Activated CD8-positive, alpha-beta memory T cell treated with anti-CD3 and anti-CD28 coated beads for 48 hours (primary cell): Measurements from ENCODE around the gene TMEM44.
"Not testable (repeated sequence)": the region's sequence is repeated elsewhere in the genome, so short reads cannot be mapped to it uniquely, and the experiment has no call there.

Experiments used
- DNase-seq, 3 experiments: peaks; one replicate each; pipeline ENCODE4 v3.0.0-alpha.2; 2020; ENCODE audit warnings: low read depth in 2 of 3, low spot score in 2 of 3

TMEM44 gene

DNA sequence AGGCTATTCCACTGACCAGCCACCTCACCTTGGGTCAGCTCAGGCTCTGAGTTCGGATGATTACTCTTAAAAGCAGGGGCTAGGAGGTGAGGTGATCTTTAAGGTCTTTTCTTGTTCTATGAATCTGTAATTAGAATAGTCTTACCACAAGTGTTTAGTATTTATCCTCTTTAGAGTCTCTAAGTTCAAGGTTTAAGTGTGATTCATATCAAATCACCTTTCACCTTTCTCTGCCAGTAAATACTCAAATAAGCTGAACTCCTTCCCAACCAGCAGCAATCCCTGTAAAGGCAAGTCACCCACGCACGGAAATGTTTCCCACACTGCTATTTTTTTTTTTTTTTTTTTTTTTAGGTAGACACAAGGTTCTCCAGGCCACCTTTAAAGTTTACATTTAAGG, 14.5 kb upstream of the TMEM44 start:
- DNase-seq = no peak

DNA sequence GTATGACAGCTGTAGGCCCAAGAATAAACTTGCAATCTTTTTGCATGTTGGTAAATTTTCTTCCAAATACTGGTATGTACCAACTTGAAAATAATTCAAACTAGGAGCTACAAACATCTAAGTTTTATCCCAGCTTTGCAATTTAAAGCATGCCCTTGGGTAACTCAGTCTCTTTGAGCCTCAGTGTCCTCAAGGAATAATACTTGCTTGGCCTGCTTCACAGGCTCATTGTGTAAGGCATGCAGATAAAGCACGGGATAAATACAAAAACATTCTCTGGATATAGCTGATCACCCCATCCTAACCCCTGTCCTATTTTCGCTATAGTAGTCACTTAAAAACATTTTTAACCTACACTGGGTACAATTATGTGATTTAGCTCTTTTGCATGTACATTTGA, 9.6 kb upstream of the TMEM44 start:
- DNase-seq = no peak

DNA sequence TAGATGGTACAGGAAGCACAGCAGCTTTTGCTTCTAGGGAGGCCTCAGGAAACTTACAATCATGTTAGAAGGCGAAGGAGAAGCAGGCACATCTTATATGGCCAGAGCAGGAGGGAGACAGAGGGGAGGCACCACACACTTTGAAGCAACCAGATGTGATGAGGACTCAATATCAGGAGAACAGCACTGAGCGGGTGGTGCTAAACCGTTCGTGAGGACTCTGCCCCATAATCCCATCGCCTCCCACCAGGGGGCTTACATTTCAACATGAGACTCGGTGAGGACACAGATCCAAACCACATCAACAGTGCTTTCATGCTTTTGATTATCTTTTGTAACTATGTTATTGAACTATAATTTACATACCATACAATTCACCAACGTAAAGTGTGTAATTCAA, 7.6 kb upstream of the TMEM44 start:
- no peak for DNase-seq

DNA sequence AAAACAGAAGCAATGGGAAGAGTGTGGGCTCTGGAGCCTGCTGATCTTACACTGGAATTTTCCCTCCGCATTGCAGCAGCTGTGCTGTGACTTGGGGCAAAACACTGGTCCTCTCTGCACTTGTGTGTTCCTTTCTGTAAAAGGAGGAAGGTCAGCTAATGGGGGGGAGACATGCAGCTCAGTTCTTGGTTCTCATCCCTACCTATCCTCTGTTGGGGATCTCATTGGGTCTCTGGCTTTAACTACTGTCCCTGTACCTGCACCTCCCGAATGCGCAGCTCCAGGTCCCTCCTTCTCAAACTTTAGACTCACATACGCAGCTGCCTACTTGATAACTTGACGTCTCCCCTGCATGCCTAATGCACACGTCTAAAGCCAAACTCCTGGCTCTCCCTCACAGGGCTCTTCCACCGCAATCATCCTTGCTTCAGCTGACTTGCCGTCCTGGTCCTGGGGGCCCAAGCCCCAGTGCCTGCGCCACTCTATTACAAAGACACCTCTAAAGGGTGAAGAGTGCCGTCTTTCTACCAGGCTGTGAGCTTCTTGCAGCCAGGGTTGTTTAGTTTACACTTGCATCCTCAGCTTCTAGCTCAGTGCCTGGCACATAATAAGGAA, 5.9 kb upstream of the TMEM44 start:
- DNase-seq = no peak

DNA sequence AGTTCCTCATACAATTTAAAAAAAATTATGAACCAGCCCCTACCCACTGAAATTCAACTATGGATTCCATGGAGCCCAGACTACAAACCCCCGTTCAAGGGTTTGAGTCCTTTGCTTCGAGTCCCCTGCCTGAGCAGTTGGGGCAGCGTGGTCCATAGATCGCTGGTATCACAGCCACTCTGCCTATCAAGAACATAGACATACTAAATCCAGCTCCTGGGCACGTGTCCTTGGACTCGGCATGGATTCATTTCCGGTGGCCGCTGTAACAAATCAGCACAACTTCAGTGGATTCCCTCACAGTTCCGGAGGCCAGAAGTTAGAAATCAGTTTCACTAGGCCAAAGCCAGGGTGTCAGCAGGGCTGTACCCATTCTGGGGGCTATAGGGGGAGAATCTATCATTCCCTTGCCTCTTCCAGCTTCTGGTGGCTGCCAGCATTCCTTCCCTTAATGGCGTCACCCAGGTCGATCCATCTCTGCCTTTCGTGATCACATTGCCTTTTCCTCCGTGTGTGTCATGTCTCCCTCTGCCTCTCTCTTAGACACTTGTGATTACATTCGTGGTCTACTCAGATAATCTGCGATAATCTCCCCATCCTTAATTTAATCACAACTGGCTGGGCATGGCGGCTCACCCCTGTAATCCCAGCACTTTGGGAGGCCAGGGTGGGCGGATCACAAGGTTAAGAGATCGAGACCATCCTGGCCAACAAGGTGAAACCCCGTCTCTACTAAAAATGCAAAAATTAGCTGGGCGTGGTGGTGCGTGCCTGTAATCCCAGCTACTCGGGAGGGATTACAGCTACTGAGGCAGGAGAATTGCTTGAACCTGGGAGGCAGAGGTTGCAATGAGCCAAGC, 4.6 kb upstream of the TMEM44 start:
- no peak for DNase-seq

DNA sequence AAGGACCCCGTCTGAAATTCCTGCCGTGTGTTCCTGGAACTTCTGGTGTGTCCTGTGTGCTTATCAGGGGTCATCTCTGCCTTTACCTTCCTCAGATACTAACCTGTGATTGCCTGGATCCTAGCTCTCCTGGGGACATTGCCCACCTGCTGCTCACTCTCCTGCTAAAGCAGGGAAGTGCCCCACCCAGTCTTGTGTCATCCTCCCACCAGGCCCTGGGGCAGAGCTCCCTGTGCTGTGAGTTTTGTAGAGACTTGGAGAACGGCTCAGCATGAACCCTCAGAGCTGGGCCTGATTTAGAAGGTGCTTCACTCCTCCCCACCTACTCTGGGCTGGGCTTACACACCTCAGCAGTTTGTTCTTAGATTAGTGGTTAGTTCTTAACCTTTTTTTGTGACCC, 3.8 kb upstream of the TMEM44 start:
- no peak for DNase-seq

DNA sequence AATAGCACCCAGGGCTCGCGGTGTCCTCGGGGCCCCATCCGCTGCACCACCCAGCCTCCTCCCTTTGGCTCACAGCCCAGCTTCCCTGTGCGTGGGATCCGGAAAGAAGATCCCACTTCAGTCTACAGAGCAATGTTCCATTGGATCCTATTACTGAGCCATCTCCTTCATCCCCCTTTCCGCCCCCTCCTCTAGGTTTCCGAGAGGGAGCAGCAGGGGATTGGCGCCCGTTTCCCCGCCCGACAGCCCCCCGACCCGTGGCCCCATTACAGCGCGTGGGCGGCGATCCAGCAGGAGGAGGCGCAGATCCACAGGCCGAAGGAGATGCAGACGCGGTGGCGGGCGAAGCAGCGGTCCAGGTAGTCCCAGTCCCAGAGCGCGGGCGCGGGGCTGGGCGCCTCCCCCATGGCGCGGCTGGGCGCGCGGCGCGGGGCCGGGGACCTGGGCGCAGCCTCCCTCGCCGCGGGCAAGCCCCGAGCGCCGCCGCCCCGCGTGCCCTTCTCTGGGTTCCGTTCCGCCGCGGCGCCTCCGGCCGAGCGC, 340 bp downstream of the TMEM44 start:
- DNase-seq = peak in 1 of 3 experiments; percentile 7

DNA sequence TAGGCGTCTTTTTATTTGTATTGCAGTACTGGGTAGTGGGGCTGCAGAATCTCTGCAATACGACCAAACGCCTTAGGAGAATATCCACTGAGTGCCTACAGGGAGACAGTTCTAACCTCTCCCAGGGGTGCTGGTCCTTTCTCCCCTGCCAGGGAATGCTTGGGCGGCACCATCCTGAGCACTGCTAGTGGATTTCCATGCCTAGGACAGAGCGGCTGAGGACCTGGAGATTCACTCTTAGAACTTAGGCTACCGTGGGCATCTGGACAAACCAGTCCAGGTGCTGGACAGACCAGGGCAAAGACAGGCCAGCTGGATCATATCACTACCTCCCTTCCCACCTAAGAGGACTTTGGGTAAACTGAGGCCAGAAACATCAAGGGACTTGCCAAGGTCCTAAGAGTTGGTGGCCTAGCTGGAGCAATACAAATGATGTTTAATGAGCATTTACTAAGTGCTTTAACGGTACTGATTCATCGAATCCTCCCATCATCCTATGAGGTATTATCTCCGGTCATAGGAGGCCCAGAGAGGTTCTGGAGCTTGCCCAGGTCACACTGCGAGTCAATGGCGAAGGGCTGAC, 902 bp downstream of the TMEM44 start:
- DNase-seq = no peak

DNA sequence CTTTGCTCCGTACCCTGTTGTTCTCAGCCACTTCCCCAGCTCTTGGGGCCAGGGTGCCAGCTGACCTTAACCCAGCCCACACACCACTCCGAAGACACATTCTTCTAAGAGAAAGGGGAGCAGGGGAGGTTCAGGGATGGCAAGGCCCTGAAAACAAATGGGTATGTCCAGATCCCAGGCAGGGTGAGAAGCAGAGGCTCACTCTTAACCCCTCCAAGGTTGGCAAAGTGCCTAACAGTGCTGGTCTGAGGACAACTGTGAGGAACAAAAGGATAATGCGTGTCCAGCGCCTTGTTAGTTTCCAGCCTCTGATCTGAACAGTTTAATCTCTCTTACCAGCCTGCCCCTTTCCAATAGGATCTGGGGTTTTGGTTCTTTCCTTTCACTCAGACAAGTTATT, 1.5 kb downstream of the TMEM44 start:
- DNase-seq = no peak

DNA sequence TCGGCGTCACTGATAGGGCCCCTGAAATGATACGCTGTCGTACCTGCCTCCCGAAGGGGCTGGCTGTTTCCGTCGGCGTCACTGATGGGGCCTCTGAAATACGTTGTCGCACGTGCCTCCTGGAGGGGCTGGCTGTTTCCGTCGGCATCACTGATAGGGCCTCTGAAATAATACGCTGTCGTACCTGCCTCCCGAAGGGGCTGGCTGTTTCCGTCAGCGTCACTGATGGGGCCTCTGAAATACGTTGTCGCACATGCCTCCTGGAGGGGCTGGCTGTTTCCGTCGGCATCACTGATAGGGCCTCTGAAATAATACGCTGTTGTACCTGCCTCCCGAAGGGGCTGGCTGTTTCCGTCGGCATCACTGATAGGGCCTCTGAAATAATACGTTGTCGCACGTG, 2.5 kb downstream of the TMEM44 start:
- DNase-seq = not testable (repeated sequence)

DNA sequence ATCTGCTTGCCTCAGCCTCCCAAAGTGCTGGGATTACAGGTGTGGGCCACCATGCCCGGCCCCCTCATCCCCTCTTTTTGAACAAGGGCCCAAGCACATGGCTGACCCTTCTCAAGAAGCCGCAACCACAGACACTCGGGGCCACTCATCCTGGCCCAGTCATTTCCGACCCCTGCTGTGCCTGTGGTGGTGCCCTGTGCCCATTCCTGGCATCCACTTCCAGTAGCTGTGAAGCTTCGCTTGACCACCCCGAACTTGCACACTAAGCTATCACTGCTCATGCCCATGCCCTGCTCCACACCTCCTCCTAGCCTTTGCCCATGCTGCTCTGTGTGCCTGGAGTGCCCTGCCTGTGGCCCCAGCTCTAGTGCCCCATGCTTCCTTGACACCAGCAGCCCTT, 8.3 kb downstream of the TMEM44 start:
- DNase-seq = no peak

DNA sequence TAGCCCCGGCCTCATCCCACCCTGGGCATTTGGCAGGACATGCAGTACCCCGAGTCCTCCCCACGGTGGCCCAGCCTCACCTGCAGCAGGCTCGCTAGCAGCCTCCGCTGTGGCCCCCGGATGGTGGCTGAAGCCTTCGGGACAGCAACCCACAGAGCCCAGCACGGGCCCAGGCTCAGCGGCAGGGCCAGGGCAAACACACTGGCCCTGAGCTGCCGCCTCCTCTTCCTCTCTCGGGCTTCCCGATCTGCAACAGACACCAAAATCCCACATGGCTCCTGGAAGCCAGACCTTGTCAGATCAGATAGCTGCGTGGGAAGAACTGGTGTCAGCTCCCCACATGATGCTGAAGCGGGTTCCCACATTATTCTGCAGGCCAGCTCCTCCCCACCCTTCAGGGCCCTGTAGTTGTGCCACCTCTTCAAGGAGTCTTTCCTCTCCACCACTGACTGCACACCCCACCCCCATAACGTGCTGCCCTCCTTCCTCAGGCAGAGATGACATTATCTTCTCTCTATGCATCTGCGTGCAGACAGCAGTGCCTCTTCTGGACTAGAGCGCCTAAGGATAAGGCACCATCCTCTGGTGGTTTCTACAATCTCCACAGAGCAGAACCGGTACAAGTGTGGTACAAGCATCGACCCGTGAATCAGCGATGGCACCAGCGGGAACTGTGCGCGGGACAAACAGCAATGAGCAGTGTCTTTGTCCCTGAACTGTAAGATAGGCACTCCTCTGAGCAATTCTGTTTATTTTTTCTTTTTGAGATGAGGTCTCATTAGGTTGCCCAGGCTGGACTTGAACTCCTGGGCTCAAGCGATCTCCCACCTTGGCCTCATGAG, 9.5 kb downstream of the TMEM44 start:
- no peak for DNase-seq

DNA sequence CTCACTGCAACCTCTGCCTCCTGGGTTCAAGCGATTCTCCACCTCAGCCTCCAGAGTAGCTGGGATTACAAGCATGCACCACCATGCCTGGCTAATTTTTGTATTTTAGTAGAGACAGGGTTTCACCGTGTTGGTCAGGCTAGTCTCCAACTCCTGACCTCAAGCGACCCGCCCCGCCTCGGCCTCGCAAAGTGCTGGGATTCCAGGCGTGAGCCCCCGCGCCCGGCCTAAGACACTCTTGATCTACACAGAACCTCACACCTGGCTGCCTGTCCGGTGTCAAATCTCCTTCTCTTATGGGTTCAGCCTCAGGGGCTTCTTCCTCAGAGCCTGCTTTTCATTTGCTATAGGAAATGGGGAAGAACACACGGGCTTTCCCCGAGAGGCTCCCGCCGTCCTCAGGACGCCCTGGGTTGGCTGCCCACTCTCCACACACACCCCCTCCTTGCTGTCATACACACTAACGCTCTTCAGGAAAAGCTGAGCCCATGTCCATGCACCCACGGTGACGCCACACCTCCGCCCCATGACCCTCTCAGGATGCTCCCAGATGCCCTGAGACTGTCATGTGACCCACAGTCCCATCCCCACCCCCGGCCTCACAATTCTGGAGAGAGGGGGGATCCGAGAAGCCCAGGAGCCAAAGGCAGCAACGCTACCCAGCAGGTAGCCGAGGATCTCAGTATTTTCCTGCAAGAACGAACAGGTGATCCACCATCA, 10.4 kb downstream of the TMEM44 start:
- DNase-seq = no peak

DNA sequence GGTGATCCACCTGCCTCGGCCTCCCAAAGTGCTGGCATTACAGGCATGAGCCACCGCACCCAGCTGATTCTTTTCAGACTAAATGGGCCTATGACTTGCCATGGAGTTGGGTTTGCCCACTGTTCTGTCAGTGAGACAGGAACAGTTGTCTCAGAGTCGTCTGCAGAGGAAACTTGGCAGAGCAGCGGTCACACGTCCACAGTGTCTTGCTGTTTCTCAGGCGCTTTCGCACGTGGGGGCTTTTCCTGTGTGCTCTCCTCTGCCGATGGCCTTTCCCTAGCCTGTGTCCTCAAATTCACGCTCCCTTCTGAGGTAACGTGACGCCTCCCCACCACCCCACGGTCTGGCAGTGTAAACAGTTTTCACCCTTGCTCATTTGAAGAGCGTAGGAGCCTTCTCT, 11.3 kb downstream of the TMEM44 start:
- no peak for DNase-seq

DNA sequence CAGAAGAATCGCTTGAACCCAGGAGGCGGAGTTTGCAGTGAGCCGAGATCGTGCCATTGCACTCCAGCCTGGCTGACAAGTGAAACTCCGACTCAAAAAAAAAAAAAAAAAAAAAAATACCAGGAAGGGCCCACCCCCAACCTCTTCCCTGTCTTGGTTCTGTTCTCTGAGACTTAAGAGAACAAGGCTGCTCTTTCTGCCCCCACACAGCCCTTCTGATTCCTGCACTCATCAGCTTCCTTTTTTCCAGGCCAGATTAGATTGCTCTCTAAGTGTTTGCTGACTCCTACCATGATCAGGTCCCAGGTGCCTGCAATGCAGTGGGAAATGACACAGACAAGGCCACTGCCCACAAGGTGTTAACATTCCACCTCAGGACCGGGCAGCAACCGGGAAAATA, 13.0 kb downstream of the TMEM44 start:
- DNase-seq = no peak

DNA sequence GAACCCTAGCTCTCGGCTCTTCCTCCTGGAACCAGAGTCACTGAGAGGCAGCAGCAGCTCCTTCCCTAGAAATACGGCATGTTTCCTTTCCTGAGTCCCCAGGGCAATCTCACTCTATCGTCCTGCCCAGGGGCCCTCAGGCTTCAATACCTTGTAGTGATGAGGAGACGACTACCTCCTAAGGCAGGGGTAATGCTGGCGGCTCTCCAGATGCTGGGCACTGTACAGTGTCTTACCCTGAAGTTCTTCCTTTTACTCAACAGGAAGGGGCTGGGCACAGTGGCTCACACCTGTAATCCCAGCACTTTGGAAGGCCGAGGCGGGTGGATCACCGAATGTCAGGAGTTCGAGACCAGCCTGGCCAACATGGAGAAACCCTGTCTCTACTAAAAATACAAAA, 13.5 kb downstream of the TMEM44 start:
- no peak for DNase-seq

DNA sequence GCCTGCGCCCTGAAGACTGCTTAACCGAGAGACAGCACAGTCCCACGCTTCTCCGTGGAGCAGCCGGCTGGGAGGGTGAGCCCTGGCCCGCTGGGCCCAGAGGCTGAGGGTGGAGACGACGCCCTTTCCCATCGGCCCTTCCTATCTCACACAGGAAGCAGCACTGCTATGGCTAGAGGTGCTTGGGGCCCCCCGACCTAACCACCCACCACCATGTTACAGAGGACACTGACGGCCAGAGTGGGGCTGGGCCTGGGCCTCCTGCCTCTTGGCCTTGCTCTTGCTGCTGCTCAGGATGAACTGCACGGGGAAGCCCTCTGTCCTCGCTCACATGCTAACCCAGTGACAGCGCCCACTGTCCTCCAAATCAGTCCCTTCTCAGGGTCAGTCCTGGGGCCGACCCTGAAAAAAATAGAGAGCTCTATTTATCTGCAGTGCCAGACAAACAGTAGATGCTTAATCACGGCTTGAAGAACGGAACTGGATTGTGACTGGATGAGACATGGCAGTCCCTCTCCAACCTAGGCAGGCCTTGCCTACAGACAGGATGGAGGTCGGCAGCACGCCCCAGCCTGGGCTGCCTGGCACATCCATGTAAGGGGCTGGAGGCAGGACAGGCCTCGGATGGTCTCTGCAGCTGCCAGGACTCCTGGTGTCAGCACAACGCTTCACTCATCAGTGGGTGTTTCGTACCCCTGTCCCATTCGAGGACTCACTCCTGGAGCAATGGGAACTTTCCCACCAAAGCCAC, 14.2 kb downstream of the TMEM44 start:
- DNase-seq = no peak

DNA sequence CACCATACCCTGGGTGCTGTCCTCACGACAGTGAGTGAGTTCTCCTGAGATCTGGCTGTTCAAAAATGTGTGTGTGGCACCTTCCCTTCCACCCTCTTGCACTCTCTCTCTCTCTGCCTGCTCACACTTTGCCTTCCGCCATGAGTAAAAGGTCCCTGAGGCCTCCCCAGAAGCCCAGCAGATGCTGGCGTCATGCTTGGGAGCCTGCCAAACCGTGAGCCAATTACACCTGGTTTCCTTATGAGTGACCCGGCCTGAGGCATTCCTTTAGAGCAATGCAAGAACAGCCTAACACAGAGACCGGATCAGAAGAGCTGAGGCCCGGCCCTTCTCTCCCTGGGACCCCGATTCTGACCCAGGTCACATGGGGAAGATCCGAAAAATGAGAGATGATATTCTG, 15.4 kb downstream of the TMEM44 start:
- DNase-seq = no peak

DNA sequence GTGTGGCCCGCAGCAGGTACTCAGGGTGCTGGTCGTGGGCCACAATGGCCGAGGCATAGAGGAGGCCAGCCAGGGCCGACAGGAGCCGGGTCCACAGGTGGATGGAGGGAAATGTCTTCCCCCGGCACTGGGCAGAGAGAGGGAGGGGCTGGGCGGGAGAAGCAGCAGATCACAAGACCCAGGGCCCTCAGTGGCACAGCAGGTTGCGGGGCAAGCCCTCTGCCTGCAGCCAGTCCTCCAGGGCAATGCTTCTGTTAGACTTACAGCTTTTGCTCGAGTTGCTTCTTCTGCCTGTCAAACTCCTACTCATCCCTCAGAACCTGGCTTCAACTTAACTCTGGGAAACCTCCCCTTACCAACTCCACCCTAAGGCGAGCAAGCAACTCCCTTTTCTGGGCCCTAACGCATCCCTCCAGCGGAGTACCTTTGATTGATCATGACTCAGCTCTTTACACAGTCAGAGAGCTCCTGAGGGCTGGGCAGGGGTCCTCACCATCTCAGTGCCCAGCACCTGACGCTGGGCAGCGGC, 16.0 kb downstream of the TMEM44 start:
- DNase-seq = no peak

DNA sequence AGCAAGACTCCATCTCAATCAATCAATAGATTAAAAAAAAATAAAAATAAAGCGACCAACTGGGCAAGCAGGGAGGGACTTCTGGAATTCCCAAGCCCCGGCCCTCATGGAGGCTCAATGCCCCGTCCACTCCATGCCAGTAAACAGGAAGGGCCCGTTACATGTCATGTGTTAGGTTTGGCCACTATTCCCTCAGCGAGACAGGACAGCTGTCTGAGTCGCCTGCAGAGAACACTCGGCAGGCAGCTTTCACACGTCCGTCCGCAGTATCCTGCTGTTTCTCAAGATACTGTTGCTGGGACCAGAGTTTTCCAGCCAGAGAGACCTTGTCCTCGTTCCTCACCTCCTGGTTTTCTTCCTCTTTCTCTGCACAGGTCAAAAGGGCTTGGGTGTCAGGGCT, 18.0 kb downstream of the TMEM44 start:
- DNase-seq = no peak
